NCI-H2227 (cell line): ENCODE data around the gene GARIN5A.
"Not testable (repeated sequence)": the region's sequence is repeated elsewhere in the genome, so short reads cannot be mapped to it uniquely, and the experiment has no call there.

Source experiments
- DNase-seq: peaks from one replicate; lab custom pipeline; 2025; ENCODE audit not compliant: unreplicated experiment; lab: John Stamatoyannopoulos, UW

The GARIN5A gene

GRCh38 chr19:50465986-50466705, 10.5 kb downstream of the GARIN5A start:
- peak; percentile 21 for DNase-seq

GRCh38 chr19:50465000-50465399, 11.6 kb downstream of the GARIN5A start:
- DNase-seq = no peak

DNA sequence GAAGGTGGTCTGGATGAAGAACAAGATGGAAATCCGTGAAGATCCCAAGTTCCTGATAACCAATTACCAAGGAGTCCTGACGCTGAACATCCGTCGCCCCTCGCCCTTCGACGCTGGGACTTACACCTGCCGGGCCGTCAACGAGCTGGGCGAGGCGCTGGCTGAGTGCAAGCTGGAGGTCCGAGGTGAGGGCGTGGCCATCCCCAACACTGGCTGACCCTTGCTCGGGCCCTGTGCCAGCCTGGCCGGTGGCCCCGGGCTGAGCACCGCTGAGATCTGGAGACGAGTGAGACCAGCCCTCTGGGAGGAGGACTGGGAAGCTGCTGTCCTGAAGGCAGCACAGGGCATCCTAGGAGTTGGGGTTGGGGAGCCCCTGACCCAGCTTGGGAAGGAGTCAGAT, 12.3 kb downstream of the GARIN5A start:
- DNase-seq = no peak

GRCh38 chr19:50462970-50463369, 13.7 kb downstream of the GARIN5A start:
- DNase-seq = no peak

GRCh38 chr19:50461066-50461875, 15.4 kb downstream of the GARIN5A start:
- peak; percentile 79 for DNase-seq

DNA sequence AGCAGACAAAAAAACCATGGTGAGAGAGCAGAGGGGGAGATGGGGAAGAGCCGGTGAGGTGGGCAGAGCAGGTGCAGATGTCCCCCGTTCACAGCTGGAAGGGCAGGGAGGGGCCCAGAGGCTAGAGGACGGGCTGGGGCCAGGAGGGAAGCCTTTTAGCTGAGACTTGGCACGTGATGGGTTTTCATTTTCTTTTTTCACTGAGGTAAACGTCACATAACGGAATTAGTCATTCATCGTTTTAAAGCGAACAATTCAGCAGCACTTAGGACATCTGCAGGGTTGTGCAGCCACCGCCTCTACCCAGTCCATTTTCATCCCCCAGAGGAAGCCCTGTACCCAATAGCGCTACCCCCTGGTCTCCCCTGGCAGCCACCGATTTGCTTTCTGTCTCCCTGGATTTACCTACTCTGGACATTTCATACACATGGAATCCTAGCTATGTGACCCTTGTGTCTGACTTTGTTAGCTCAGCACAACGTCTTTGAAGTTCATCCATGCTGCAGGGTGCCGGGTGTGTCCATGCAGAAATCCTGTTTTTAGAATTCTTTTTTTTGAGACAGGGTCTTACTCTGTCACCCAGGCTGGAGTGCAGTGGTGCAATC, 16.4 kb downstream of the GARIN5A start:
- DNase-seq = no peak

GRCh38 chr19:50459638-50460037, 17.0 kb downstream of the GARIN5A start:
- DNase-seq = no peak

GRCh38 chr19:50459067-50459456, 17.6 kb downstream of the GARIN5A start:
- no peak for DNase-seq

GRCh38 chr19:50458396-50459066, 18.1 kb downstream of the GARIN5A start:
- no peak for DNase-seq

- no peak for DNase-seq
Observed at GRCh38 chr19:50457300-50457699, 19.3 kb downstream of the GARIN5A start.

DNA sequence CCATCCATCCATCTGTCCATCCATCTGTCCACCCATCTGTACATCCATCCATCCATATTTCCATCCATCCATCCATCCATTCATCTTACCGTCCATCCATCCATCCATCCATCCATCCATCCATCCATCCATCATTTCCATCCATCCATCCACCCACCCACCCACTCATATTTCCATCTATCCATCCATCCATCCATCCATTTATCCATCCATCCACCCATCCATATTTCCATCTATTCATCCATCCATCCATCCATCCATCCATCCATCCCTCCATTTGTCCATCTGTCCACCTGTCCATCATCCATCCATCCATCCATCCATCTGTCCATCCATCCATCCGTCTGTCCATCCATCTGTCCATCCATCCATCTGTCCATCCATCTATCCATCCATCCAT, 20.7 kb downstream of the GARIN5A start:
- DNase-seq = no peak

GRCh38 chr19:50453243-50453642, 23.4 kb downstream of the GARIN5A start:
- DNase-seq = no peak

GRCh38 chr19:50451223-50451534, 25.5 kb downstream of the GARIN5A start:
- DNase-seq = no peak

DNA sequence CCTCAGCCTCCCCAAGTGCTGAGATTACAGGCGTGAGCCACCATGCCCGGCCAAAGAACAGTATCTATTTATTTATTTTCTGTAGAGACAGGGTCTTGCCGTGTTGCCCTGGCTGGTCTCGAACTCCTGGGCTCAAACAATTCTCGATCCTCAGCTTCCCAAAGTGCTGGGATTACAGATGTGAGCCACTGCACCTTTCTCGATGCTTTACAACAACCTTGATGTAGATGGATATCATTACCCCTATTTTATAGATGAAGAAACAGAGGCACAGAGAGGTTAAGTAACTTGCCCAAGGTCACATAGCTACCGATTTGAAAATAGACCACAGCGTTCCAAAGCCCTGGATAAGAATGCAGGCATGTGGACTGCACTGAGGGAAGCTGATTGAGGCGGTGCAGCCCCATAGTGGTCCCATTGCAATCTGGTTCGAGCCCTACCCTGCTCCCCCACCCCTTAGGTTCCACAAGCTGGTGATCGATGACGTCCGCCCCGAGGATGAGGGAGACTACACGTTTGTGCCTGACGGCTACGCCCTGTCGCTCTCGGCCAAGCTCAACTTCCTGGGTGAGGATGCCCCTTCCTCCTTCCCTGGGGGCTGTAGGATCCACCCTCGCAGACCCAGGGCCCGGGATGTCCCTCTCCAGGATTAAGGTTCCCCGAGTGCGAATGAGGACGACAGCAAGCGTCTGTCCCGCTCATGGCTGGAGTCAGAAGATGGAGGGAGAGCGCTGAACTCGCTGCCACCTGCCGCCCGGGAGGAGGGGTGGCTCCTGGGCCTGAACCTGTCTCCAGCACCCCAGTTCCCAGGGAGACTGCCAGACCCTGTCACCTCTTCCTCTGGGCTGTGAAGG, 26.1 kb downstream of the GARIN5A start:
- no peak for DNase-seq

DNA sequence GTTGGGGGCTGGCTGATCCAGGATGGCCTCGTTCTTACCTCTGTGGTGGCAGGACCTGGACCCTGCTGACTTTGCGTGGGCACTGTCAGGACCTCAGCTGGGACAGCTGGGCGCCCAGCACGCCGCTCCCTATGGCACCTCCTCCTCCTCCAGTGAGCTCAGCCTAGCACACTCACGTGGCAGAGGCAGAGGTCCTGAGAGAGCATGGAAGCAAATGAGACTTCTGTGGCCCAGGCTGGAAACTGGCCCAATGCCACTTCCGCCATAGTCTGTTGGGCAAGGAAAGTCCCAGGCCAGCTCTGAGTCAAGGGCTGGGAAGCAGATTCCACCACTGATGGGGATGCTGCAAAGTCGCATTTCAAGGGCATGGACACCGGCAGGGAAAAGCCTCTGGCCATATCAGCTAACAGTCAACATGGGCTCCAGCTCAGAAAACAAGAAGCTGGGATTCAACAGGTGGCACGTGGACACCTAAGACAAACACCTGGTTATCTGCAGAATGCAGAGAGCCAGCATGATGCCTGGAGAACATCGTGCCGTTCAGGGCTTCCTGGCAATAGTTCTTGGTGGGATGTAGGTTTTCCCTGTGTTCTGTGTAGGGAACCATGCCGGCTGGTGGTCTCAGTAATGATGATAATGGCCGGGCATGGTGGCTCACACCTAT, 27.3 kb downstream of the GARIN5A start:
- DNase-seq = no peak

- no peak for DNase-seq
Observed at GRCh38 chr19:50447750-50448149, 28.9 kb downstream of the GARIN5A start.

DNA sequence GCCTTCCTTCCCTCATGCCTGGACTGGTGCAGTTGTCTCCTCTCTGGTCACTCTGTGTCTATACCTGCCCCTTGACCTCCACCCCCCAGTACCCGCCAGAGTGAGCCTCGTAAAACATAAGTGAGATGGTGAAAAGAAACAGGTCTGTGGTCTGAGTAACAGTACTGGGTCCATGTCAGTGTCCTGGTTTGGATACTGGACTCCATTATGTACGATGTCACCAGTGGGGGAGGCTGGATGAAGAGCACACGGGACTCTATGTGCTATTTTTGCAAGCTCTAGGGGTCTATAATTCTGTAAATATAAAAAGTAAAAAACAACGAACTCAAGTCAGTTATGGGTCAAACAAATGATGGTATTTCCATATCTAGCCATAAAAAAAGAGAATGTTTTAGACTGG, 29.6 kb downstream of the GARIN5A start:
- DNase-seq = no peak

- no peak for DNase-seq
Observed at GRCh38 chr19:50444059-50444458, 32.6 kb downstream of the GARIN5A start.

DNA sequence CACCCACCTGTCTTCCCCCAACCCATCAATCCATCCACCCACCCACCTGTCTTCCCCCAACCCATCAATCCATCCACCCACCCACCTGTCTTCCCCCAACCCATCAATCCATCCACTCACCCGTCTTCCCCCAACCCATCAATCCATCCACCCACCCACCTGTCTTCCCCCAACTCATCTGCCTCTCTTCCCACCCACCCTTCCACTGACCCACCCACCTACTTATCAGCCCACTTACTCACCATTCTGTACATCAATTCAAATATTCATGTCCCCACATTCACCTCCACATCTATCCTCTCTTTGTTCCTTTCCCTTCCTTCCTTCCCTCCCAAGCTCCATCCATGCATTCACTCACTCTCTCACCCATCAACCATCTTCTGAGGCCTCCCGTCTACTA, 37.5 kb downstream of the GARIN5A start:
- DNase-seq = not testable (repeated sequence)

GRCh38 chr19:50437862-50438449, 38.7 kb downstream of the GARIN5A start:
- DNase-seq = no peak
